GM10266 (cell line): Measurements from ENCODE around the gene C1orf94.

Experiments used
- DNase-seq: peaks from one replicate; pipeline ENCODE4 v3.0.0; 2012; ENCODE audit errors: extremely low spot score
- TF ChIP-seq, protein P1 (sequence below): IDR thresholded peaks from 2 replicates; pipeline ENCODE4 v1.5.1; 2012; ENCODE audit warnings: mild to moderate bottlenecking, low read depth; ENCODE audit not compliant: control insufficient read depth, insufficient read depth; ENCODE audit errors: missing control alignments

C1orf94 gene, protein sequence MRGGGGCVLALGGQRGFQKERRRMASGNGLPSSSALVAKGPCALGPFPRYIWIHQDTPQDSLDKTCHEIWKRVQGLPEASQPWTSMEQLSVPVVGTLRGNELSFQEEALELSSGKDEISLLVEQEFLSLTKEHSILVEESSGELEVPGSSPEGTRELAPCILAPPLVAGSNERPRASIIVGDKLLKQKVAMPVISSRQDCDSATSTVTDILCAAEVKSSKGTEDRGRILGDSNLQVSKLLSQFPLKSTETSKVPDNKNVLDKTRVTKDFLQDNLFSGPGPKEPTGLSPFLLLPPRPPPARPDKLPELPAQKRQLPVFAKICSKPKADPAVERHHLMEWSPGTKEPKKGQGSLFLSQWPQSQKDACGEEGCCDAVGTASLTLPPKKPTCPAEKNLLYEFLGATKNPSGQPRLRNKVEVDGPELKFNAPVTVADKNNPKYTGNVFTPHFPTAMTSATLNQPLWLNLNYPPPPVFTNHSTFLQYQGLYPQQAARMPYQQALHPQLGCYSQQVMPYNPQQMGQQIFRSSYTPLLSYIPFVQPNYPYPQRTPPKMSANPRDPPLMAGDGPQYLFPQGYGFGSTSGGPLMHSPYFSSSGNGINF

DNA sequence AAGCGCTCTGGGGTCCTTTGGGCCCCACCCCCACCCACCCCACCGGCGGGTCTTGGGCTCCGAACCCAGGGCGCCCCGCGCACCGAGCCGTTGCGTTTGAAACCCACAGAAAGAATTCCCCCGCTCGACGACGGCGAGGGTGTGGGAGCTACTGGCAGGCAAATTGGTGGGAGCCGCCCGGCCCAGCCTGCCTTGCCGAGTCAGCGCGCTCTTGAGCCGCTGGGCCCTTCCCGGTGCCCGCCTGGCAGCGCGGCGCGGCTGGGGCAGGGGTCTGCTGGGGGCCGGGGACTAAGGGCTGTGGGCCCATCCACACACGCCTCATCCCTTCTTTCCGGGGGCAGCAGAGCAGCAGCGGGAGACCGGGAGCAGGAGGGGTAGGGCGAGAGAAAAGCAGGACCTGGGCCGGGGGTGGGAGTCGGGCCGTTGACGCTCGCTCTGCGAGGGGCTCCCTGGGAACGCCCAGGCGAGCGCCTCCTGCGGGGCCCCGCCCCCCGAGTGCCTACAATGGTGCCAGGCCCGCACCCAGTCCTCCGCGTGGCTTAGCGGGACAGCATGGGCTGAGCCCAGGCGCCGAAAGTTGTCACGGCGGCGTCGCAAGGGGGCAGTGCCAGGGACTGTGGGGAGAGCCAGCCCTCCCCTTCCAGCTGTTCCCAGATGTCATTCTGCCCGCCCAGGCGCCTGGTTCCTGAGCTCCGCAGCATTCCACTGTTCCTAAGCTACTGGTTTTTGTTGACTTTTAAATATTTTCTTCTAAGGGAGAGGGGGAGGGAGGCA lies at the start of gene C1orf94:
C1orf94 (plus strand) TSS at position 78 of the 774 bp plus-strand sequence. CDS start 883 bp downstream, outside the sequence.
- TF ChIP-seq, protein P1, sequence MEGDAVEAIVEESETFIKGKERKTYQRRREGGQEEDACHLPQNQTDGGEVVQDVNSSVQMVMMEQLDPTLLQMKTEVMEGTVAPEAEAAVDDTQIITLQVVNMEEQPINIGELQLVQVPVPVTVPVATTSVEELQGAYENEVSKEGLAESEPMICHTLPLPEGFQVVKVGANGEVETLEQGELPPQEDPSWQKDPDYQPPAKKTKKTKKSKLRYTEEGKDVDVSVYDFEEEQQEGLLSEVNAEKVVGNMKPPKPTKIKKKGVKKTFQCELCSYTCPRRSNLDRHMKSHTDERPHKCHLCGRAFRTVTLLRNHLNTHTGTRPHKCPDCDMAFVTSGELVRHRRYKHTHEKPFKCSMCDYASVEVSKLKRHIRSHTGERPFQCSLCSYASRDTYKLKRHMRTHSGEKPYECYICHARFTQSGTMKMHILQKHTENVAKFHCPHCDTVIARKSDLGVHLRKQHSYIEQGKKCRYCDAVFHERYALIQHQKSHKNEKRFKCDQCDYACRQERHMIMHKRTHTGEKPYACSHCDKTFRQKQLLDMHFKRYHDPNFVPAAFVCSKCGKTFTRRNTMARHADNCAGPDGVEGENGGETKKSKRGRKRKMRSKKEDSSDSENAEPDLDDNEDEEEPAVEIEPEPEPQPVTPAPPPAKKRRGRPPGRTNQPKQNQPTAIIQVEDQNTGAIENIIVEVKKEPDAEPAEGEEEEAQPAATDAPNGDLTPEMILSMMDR, result no peak
- DNase-seq, result no peak

DNA sequence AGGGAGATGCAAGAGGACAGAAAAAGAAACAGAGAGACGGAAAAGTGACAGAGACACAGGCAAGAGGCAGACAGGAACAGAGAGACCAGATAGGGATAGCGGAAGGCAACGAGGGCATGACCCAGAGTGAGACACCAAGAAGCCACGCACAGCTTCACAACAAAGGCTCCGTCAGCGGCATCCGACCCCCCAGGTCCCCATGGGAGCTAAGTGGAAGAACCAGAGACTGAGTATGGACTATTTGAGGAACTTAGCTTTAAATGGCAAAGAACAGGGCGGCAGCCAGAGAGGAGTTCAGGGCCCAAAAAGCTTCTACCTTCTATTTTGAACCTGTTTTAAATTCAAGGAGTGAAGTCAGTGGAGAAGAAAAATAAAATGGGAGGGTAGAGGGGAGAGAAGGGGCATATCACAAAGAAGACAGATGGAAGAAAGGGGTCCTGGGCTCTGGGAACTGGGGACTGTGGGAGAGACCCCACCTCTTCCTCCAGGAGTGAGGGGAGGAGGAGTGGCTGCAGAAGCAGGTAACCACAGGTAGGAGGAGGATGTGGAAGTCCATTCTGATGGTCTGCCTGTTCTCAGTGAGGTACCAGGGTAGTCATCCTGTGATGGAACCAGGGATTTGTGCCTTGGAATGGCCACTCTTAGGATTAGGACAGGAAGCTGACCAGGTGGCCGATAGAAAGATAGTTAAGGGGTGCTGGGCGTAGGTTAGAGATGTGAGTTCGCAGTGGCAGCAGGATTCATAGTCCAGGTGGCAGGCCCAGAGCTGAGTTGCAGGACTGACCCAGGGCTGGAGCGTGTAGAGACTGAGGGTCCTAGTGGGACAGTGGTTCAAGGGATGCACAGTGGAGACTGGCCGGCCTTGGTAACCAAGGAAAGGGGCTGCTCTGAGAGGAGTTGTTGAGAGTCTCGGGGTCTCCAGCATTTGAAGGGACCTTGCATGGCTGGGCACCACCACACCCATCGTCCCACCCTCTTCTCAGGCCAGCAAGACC lies 49.4 kb upstream of the C1orf94 start:
- DNase-seq, result no peak
- TF ChIP-seq, protein P1, result no peak

DNA sequence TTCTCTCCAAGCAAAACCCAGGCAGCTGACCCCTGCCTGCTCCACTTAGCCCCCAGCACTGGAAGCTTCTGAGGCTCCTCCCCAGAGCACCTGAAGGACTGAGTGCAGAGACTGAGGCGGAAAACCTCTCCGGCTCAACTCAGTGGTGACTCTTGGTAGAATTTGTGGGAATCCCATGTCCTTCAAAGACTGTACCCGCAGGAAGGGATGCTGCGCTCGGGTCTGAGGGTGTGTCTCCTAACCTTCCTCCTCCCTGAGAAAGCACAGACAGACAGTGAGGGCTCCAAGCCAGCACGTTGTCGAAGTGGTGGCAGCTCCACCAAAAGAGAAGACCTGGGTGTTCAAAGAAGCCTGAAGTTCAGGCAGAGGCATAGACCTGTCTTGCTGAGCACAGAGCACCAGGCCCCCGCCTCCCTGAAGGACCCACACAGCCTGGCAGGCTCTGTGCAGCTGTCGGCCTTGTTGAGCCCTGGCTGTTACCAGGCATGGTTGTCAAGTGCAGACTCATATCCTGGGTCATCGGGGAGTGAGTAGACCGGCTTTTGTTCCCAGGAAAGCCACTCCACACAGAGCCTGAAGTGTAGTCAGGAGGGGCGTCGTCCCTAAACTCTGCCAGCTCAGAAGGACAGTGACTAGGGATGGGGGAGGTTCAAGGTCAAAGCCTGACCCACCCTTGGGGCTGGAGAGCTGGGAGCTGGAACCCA lies 48.4 kb upstream of the C1orf94 start:
- TF ChIP-seq, protein P1, result no peak
- no peak for DNase-seq

DNA sequence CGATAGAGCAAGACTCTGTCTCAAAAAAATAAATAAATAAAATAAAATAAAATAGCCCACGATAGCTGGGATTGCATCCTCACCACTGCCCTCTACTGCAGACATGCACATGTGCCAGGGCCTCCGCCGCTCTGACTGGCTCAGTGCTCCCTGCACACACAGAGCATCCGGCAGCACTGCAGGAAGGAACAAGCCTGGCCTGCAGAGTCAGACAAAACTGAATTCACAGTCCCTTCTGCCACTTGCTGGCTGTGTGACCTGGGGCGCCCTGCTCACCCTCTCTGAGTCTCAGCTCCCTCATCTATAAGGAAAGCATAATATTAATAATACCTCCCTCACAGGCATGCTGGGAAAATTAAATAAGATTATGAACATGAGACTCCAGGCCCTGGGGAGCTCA lies 47.1 kb upstream of the C1orf94 start:
- DNase-seq, result no peak
- TF ChIP-seq, protein P1, result no peak

DNA sequence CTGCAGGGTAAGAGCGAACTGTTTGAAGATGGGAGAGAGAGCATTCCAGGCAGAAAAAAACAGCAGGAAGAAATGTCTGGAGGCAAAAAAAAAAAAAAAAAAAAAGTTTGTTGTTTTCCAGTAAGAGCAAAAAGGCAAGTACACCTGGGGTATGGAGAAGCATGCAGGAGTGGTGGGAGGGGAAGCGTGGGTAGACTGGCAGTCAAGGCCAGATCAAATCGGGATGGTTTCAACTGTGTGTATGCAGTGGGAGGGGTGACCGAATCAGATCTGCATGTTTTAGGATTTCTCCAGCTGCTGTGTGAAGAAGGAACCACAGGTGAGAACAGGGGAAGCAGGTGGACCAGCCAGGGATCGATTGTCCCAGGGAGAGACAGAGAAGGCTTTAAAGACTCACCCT lies 46.4 kb upstream of the C1orf94 start:
- no peak for DNase-seq
- TF ChIP-seq, protein P1, result no peak
